ENCODE data around the gene UBQLN4. TPM values are rescaled to one million over a fixed set of nuclear protein-coding genes. Genes with fewer than 3 reads are reported as not detected.
"Not testable (repeated sequence)": the region's sequence is repeated elsewhere in the genome, so short reads cannot be mapped to it uniquely, and the experiment has no call there.

Gene UBQLN4
- total RNA-seq, 1 donor from 2014 or later: 23.0 TPM

DNA sequence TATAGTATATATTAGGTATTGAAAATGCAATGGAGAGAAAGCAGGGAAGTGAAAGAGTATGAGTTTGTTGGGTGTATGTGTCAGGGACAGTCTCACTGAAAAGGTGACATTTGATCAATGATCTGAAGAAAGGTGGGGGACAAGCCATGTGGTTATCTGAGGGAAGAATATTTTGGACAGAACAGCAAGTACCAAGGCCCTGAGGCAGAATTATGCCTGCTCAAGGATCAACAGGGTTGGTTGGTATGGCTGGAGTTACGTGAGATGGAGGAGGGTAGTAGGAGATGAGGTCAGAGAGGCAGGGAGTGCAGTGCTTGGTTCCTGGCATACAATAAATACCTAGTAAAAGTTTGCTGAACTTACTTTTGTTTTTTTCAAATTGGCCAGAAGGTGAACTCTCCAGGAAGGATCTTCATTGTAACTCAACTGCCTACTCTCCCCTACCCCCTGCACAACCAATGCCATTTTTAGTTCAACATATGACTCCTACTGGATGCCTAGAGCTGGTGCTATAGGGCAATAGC lies 2.8 kb upstream of the UBQLN4 start:
- ATAC-seq: no peak

- ATAC-seq: no peak
These were observed 1.9 kb upstream of the UBQLN4 start for GRCh38 chr1:156055281-156056048.

DNA sequence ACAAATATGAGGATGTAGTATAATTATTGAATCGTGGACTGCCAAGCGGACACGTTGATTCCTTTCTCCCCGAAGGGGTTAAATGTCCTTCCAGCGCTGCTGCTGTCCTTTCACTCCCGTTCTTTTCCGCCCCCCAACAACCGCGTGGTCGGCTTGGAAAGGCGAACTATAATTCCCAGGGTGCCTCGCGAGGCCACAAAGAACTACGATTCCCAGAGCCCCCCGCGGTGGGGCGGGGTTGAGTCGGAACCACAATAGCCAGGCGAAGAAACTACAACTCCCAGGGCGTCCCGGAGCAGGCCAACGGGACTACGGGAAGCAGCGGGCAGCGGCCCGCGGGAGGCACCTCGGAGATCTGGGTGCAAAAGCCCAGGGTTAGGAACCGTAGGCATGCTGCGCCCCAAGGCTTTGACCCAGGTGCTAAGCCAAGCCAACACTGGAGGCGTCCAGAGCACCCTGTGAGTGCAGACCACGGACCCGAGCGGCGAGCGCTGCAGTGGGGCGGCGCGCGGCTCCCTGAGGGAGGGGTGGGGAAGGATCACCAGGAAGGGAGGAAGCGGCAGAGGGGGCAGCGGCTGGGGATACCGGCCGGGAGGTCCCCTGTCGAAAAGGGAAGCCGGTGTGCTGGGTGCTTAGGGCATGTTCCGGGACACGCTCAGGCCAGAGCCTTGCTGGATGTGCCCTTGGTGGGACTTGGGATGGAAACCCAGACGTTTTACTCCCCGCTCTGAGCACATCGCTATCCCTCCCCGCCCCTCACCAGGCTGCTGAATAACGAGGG lies 1.1 kb upstream of the UBQLN4 start, which contains the start of gene LAMTOR2:
Gene LAMTOR2 (plus strand): TSS at position 283 of the 781 bp plus-strand sequence. CDS start 108 bp downstream, at position 391.
- peak; percentile 86 for ATAC-seq

- peak; percentile 21 for ATAC-seq
These were observed 483 bp downstream of the UBQLN4 start for GRCh38 chr1:156052862-156053767.

GRCh38 chr1:156051011-156051725 lies 2.4 kb downstream of the UBQLN4 start:
- no peak for ATAC-seq

GRCh38 chr1:156050376-156050775 lies 3.2 kb downstream of the UBQLN4 start:
- ATAC-seq: no peak

DNA sequence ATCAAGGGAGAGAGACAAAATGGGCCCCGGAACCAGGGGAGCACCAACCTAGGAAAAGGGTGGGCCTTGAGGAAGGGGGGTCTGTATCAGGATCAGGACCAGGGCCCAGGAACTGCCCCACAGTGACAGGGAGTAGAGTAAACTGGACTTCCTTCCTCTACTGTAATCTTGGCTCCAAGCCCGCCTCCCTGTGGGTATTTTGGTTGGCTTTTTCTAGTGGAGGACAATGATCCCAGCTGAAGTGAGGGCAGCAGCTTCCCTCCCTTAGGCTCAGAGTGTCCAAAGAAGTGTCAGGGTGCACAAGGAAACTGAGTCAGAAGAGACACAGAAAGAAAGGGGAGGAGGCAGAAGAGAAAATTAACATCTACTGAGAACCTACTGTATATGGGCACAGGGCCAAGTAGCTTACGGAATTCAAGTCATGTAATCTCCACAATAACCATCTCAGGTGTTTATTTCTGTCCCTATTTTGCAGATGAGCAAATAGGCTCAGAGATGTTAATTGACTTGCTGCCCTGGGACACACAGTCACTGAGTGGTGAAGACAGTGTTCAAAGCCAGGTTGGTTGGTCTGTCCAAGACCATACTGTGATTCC lies 4.8 kb downstream of the UBQLN4 start:
- ATAC-seq: no peak

- ATAC-seq: no peak
These were observed 8.5 kb downstream of the UBQLN4 start for GRCh38 chr1:156045076-156045475.

GRCh38 chr1:156042828-156043227 lies 10.8 kb downstream of the UBQLN4 start:
- no peak for ATAC-seq

GRCh38 chr1:156034991-156035390 lies 18.6 kb downstream of the UBQLN4 start:
- ATAC-seq: not testable (repeated sequence)

DNA sequence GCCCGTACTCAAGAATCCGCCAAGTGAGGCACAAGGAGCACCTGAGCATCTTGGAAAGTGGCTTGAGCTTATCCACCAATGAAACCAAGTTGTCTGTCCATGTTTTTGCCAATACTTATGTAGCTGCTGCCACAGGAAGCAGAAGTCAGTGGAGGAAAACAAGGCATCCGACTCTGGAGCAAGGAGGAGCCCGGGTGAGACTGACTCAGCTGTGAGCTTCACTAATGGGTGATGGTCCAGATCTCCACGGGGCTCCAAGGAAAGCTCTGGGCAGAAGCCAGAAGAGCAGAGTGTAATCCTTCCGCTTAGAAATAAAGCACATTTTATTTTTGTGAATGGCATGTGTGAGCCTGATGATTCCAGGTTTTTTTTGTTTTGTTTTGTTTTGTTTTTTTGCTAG lies 20.6 kb downstream of the UBQLN4 start:
- ATAC-seq: no peak

GRCh38 chr1:156026588-156026987 lies 27.0 kb downstream of the UBQLN4 start:
- ATAC-seq: no peak

DNA sequence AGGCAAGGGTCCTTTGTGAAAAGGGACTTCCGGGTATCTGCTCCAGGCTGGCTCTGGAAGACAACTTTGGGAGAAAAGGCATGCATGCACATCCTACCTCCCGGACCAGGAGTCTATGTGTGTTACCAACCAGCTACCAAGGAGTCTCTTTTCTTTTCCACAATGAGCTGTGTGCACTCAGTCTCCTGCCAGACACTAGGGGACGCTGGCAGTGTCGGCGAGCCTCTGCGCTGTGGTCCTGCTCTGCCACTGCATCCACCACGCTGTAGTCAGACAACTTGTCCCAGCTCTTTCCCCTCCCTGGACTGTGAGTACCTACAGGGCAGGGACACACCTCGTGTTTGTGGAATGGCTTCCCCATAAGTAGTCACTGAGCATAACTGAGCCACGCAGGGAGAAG lies 27.7 kb downstream of the UBQLN4 start:
- peak; percentile 87 for ATAC-seq

- no peak for ATAC-seq
These were observed 28.8 kb downstream of the UBQLN4 start for GRCh38 chr1:156024801-156025200.

DNA sequence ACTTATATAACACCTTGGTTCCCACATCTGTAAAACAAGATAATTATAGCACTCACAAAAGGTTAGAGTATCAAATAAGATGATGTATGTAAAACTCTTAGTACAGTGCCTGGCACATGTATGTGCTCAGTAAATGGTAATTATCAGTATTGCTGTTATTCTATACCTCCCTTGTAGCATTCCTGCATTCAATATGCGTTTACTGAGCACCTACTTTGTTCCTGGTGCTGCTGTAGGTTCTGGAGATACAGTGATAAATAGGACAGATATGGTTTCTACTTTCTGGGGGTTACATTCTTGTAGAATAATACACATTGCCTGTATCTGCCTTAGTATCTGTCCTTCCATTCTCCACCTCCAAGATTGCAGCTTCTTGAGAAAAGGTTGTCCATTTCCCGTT lies 31.6 kb downstream of the UBQLN4 start:
- no peak for ATAC-seq

DNA sequence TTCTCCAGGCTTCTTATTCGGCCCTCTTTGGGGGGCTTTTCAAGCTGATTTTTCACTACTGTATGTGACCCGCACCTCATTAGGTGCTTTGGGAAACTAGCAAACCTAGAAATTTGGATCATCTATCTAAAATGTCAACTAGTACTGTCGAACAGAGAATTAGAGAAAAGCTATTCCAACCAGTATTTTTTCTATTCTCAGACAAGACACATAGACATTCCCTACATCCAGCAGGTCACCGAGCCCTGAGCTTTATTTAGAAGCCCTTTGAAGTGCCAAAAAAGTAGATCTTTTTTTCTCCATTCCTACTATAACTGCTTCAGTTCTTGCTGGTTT lies 32.5 kb downstream of the UBQLN4 start:
- ATAC-seq: no peak

DNA sequence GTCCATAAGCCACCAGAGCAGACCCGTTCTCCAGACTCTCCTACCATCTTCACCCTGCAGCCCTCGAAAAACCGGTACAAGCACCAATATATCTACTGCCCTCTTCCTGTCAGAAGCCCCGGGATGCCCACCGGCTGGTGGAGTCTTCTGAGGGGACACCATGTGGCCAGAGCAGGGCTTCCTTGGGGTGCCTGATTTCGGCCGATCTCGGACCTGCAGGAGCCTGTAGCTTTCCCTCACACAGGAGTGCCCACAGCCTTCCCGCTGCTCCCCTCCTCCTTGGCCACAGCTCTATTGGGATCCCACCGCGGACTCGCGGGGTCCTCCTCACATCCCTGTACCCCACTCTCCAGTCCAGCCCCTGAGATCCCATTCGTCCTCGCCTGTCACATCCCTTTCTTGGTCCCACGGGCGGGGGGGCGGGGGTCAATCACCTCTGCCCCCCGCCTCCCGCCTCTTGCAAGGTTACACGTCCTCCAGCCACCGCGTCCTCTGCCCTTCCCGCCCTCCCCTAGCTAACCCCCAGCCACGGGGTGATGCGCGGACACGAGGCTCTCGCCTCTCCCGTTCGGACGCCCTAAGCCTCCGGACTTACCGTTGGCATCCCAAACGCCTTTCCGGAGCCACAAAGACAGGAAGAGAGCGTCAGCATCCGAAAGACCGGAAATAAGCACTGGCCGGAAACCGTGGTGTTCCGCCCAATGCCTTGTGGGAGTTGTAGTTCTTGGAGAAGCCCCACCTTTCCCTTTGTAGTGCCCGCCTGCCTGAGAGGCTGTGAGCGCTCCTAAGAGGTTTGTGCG lies 33.1 kb downstream of the UBQLN4 start, which contains the start of gene SSR2:
Gene SSR2 (minus strand): TSS at position 659 of the 800 bp plus-strand sequence. CDS start 784 bp downstream, outside the sequence.
- ATAC-seq: peak; percentile 96

- no peak for ATAC-seq
These were observed 33.7 kb downstream of the UBQLN4 start for GRCh38 chr1:156019946-156020292.

DNA sequence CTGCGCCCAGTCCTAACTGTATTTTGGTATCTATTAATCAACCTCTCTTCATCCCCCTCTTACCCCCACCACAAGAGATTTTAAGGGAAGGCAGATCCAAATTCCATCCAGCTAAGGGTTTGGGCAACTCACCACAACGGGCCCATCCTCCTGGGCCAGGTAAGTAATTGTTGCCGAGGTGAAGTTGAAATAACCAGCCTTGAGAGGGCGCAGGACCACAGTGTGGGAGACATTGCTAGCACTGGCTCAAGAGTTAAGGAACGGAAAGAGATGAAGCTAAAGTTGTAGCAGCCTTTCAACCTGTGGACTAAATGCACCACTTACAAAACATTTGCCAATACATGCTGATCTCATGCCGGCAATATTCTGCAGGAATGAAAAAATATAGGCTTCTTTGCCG lies 38.8 kb downstream of the UBQLN4 start:
- ATAC-seq: no peak

- no peak for ATAC-seq
These were observed 41.4 kb downstream of the UBQLN4 start for GRCh38 chr1:156012051-156012817.
